Measurements from ENCODE around the gene CAPSL.
"Not testable (repeated sequence)": the region's sequence is repeated elsewhere in the genome, so short reads cannot be mapped to it uniquely, and the experiment has no call there.

CAPSL gene

GRCh38 chr5:35938568-35939227, at the start of gene CAPSL:
Gene CAPSL, minus strand, starts transcription at chr5:35938622. Its CDS starts 17,502 bp downstream, at chr5:35921120.
- no peak for DNase-seq (ENCODE audit: low read depth, low spot score)

GRCh38 chr5:35987776-35988175, 49.4 kb upstream of the CAPSL start:
- no peak for DNase-seq (ENCODE audit: low read depth, low spot score)

- DNase-seq (ENCODE audit: low read depth, low spot score): no peak
These were observed 41.3 kb upstream of the CAPSL start for GRCh38 chr5:35979715-35980114.

- not testable (repeated sequence) for DNase-seq (ENCODE audit: low read depth, low spot score)
These were observed 38.4 kb upstream of the CAPSL start for GRCh38 chr5:35976859-35977258.

GRCh38 chr5:35974570-35974969, 36.1 kb upstream of the CAPSL start:
- no peak for DNase-seq (ENCODE audit: low read depth, low spot score)

GRCh38 chr5:35971878-35972210, 33.4 kb upstream of the CAPSL start:
- no peak for DNase-seq (ENCODE audit: low read depth, low spot score)

- no peak for DNase-seq (ENCODE audit: low read depth, low spot score)
These were observed 32.9 kb upstream of the CAPSL start for GRCh38 chr5:35971186-35971877.

- no peak for DNase-seq (ENCODE audit: low read depth, low spot score)
These were observed 25.0 kb upstream of the CAPSL start for GRCh38 chr5:35963381-35963843.

GRCh38 chr5:35960328-35960727, 21.9 kb upstream of the CAPSL start:
- DNase-seq (ENCODE audit: low read depth, low spot score): no peak

- no peak for DNase-seq (ENCODE audit: low read depth, low spot score)
These were observed 18.0 kb upstream of the CAPSL start for GRCh38 chr5:35956429-35956828.

GRCh38 chr5:35954175-35954574, 15.8 kb upstream of the CAPSL start:
- DNase-seq (ENCODE audit: low read depth, low spot score): no peak

GRCh38 chr5:35947085-35947484, 8.7 kb upstream of the CAPSL start:
- DNase-seq (ENCODE audit: low read depth, low spot score): no peak

GRCh38 chr5:35939639-35940038, 1.2 kb upstream of the CAPSL start:
- DNase-seq (ENCODE audit: low read depth, low spot score): no peak

- DNase-seq (ENCODE audit: low read depth, low spot score): peak; percentile 11
These were observed 11.9 kb downstream of the CAPSL start for GRCh38 chr5:35926389-35927051.

GRCh38 chr5:35924950-35925722, 13.3 kb downstream of the CAPSL start:
- no peak for DNase-seq (ENCODE audit: low read depth, low spot score)

GRCh38 chr5:35924122-35924949, 14.1 kb downstream of the CAPSL start:
- DNase-seq (ENCODE audit: low read depth, low spot score): no peak

GRCh38 chr5:35922468-35922867, 16.0 kb downstream of the CAPSL start:
- no peak for DNase-seq (ENCODE audit: low read depth, low spot score)

- DNase-seq (ENCODE audit: low read depth, low spot score): no peak
These were observed 16.5 kb downstream of the CAPSL start for GRCh38 chr5:35921930-35922329.

GRCh38 chr5:35920890-35921289, 17.5 kb downstream of the CAPSL start:
- no peak for DNase-seq (ENCODE audit: low read depth, low spot score)

GRCh38 chr5:35919191-35919590, 19.2 kb downstream of the CAPSL start:
- no peak for DNase-seq (ENCODE audit: low read depth, low spot score)

GRCh38 chr5:35908814-35909213, 29.6 kb downstream of the CAPSL start:
- DNase-seq (ENCODE audit: low read depth, low spot score): no peak

Measured in brain pericyte (primary cell).